Neural cell (in vitro differentiated cells): Measurements from ENCODE around the gene AP1M1. TPM values are rescaled to one million over a fixed set of nuclear protein-coding genes. Genes with fewer than 3 reads are reported as not detected.

ENCODE experiments used
- H2AFZ ChIP-seq: fragments of 200-600, 300-800 bp; sonication (generic), shearing (Covaris generic); 2 replicates; pipeline ENCODE4 v1.6.0; 2014; ENCODE audit warnings: low read depth, mild to moderate bottlenecking, antibody characterized with exemption, low read length, moderate library complexity
- H3F3A ChIP-seq: fragments of 200-600 bp; shearing (Covaris generic); 2 replicates; pipeline ENCODE4 v1.6.1; 2016; ENCODE audit warnings: mild to moderate bottlenecking, moderate library complexity, mixed read lengths, antibody characterized with exemption, low read length; ENCODE audit not compliant: insufficient read depth, poor library complexity, severe bottlenecking
- H3K27ac ChIP-seq: fragments of 200-600, 300-800 bp; sonication (generic), shearing (Covaris generic); 2 replicates; pipeline ENCODE4 v1.5.1; 2014; ENCODE audit warnings: mild to moderate bottlenecking, low read length, moderate library complexity
- H3K27me3 ChIP-seq: fragments of 300-800, 200-600 bp; sonication (generic), shearing (Covaris generic); 2 replicates; pipeline ENCODE4 v1.6.0; 2014; ENCODE audit warnings: mild to moderate bottlenecking, low read depth, low read length, moderate library complexity; ENCODE audit not compliant: insufficient read depth
- H3K36me3 ChIP-seq: fragments of 300-800, 200-600 bp; sonication (generic), shearing (Covaris generic); 2 replicates; pipeline ENCODE4 v1.5.1; 2014; ENCODE audit warnings: mild to moderate bottlenecking, antibody characterized with exemption, low read length, moderate library complexity; ENCODE audit not compliant: insufficient read depth
- H3K4me2 ChIP-seq: fragments of 300-800, 200-600 bp; sonication (generic), shearing (Covaris generic); 2 replicates; pipeline ENCODE4 v1.6.0; 2014; ENCODE audit warnings: mild to moderate bottlenecking, low read length
- H3K4me3 ChIP-seq: fragments of 300-800, 200-600 bp; sonication (generic), shearing (Covaris generic); 2 replicates; pipeline ENCODE4 v1.5.1; 2014; ENCODE audit warnings: mild to moderate bottlenecking, low read length, moderate library complexity
- H3K79me2 ChIP-seq: fragments of 200-600 bp; shearing (Covaris generic); replicated peaks from 2 replicates; pipeline ENCODE4 v1.6.0; 2014; ENCODE audit warnings: mild to moderate bottlenecking, low read length, moderate library complexity; ENCODE audit not compliant: insufficient read depth
- H3K9ac ChIP-seq: fragments of 300-800, 200-600 bp; sonication (generic), shearing (Covaris generic); 2 replicates; pipeline ENCODE4 v1.6.1; 2016; ENCODE audit warnings: mild to moderate bottlenecking, low read length, mixed read lengths
- H3K9me2 ChIP-seq: fragments of 200-600 bp; shearing (Covaris generic); 2 replicates; pipeline ENCODE4 v1.6.1; 2016; ENCODE audit warnings: mild to moderate bottlenecking, low read length, mixed read lengths; ENCODE audit not compliant: insufficient read depth
- H3K9me3 ChIP-seq: fragments of 200-600, 300-800 bp; sonication (generic), shearing (Covaris generic); 2 replicates; pipeline ENCODE4 v1.6.1; 2016; ENCODE audit warnings: mild to moderate bottlenecking, mixed run types, low read length, moderate library complexity, mixed read lengths
- H4K20me1 ChIP-seq: fragments of 200-600 bp; shearing (Covaris generic); 2 replicates; pipeline ENCODE4 v1.6.1; 2016; ENCODE audit warnings: mild to moderate bottlenecking, mixed run types; ENCODE audit not compliant: insufficient read depth
- CTCF ChIP-seq: fragments of 450-650 bp; IDR thresholded peaks from 2 replicates; pipeline ENCODE4 v1.5.1; 2014; ENCODE audit warnings: antibody characterized with exemption, mild to moderate bottlenecking, moderate library complexity; ENCODE audit not compliant: poor library complexity, severe bottlenecking
- EP300 ChIP-seq: fragments of 450-650 bp; conservative IDR thresholded peaks from 2 replicates; pipeline ENCODE4 v1.6.1; 2014; ENCODE audit warnings: antibody characterized with exemption, mild to moderate bottlenecking, moderate library complexity; ENCODE audit not compliant: poor library complexity, severe bottlenecking
- EZH2 ChIP-seq: fragments of 200-600, 300-800 bp; shearing (Covaris generic), sonication (generic); IDR thresholded peaks from 2 replicates; pipeline ENCODE4 v1.6.1; 2014; ENCODE audit warnings: antibody characterized with exemption, low read length, borderline replicate concordance, mild to moderate bottlenecking; ENCODE audit not compliant: insufficient read depth, poor library complexity, severe bottlenecking
- MXI1 ChIP-seq: fragments of 450-650 bp; conservative IDR thresholded peaks from 2 replicates; pipeline ENCODE4 v1.6.1; 2014; ENCODE audit warnings: antibody characterized with exemption, mild to moderate bottlenecking; ENCODE audit not compliant: poor library complexity, severe bottlenecking
- POLR2AphosphoS5 ChIP-seq: IDR thresholded peaks from 2 replicates; pipeline ENCODE4 v1.6.1; 2012
- RAD21 ChIP-seq: fragments of 450-650 bp; conservative IDR thresholded peaks from 2 replicates; pipeline ENCODE4 v1.6.1; 2014; ENCODE audit warnings: antibody characterized with exemption, mild to moderate bottlenecking, moderate library complexity
- REST ChIP-seq: IDR thresholded peaks from 2 replicates; pipeline ENCODE4 v1.6.1; 2012; ENCODE audit warnings: borderline replicate concordance
- SMC3 ChIP-seq: fragments of 450-650 bp; conservative IDR thresholded peaks from 2 replicates; pipeline ENCODE4 v1.6.1; 2014; ENCODE audit warnings: antibody characterized with exemption, mild to moderate bottlenecking, moderate library complexity; ENCODE audit not compliant: poor library complexity
- TAF1 ChIP-seq: IDR thresholded peaks from 2 replicates; pipeline ENCODE4 v1.6.1; 2012; ENCODE audit warnings: low read depth
- polyA plus RNA-seq: library from polyadenylated mRNA; depleted of rRNA; stranded (reverse); fragments of >200 nt; gene quantifications from 2 replicates; pipeline ENCODE4 v1.2.3, GENCODE V29; 2014

AP1M1 gene
- polyA plus RNA-seq, 1 donor from 2014 or later, result 81.4 TPM

DNA sequence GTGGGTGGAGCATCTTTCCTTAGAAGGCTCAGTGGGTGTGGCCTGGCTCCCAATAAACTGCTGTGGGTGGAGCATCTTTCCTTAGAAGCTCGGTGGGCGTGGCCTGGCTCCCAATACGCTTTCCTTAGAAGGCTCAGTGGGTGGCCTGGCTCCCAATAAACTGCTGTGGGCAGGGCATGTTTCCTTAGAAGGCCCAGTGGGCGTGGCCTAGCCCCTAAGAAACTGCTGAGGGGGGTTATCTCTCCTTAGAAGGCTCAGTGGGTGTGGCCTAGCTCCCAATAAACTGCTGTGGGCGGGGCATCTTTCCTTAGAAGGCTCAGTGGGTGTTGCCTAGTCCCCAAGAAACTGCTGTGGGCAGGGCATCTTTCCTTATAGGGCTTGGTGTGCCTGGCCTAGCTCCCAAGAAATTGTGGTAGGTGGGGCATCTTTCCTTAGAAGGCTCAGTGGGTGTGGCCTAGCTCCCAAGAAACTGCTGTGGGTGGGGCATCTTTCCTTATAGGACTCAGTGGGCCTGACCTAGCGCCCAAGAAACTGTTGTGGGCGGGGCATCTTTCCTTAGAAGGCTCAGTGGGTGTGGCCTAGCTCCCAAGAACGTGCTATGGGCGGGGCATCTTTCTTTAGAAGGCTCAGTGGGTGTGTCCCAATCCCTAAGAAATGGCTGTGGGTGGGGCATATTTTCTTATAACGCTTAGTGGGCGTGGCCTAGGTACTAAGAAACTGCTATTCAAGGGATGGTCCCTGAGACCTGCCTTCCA, 44.0 kb upstream of the AP1M1 start:
- Histone ChIP-seq H3K79me2 (no peaks in the 10 kb centered on the region), H3K9me2 (no peaks in the 10 kb centered on the region), H3K9me3 (no peaks in the 10 kb centered on the region), H3K27ac (no peak overlapping the region), H3F3A (no peaks in the 10 kb centered on the region), H3K36me3 (no peaks in the 10 kb centered on the region), H3K27me3 (no peaks in the 10 kb centered on the region), H2AFZ (no peak overlapping the region), H3K4me3 (no peak overlapping the region), H3K9ac (no peak overlapping the region), H4K20me1 (no peaks in the 10 kb centered on the region), H3K4me2 (no peak overlapping the region)
- no peak for TF ChIP-seq EZH2

DNA sequence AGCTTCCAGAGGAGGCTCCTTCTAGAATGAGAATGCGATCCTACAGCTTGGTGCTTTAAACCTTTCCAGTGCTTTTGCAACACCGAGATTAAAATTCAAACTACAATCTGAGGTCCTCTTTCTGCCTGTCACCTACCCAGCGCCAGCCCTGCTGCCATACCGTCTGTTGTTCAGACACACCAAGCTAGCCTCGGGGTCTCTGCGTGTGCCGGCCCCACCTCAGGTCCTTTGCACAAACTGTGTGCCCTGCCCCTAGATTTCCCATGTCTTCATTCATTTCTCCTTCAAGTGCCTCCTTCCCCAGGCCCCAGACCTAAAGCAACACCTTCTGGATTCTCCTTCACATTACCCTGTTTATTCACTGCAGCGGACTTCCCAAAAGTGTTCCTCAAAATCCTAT, 43.2 kb upstream of the AP1M1 start:
- H3K79me2 ChIP-seq, result no peaks in the 10 kb centered on the region
- no peaks in the 10 kb centered on the region for H3F3A ChIP-seq
- H3K36me3 ChIP-seq, result no peaks in the 10 kb centered on the region
- no peak overlapping the region for H3K27ac ChIP-seq
- H3K4me3 ChIP-seq, result no peak overlapping the region
- H3K9ac ChIP-seq, result no peak overlapping the region
- H4K20me1 ChIP-seq, result no peaks in the 10 kb centered on the region
- no peaks in the 10 kb centered on the region for H3K9me2 ChIP-seq
- H3K9me3 ChIP-seq, result no peaks in the 10 kb centered on the region
- no peak overlapping the region for H3K4me2 ChIP-seq
- TF ChIP-seq EP300 (no peak), EZH2 (no peak), REST (no peak), TAF1 (no peak), RAD21 (no peak), SMC3 (no peak), POLR2AphosphoS5 (no peak), CTCF (no peak), MXI1 (no peak)
- H2AFZ ChIP-seq, result no peak overlapping the region
- H3K27me3 ChIP-seq, result no peaks in the 10 kb centered on the region
